K562 (cell line): ENCODE results near the gene MARCHF3. TPM values are rescaled to one million over a fixed set of nuclear protein-coding genes. Genes with fewer than 3 reads are reported as not detected.
A peak's percentile ranks its signal among the peaks of the same experiment; 100 is the strongest.

Source experiments
- ATAC-seq: fragments of 200-7000 bp; cut with Tn5 transposase; 3 replicates; pipeline ENCODE4 v1.9.1; 2020; ENCODE audit warnings: moderate library complexity
- BruUV-seq: library from RNA; stranded (reverse); fragments of 400-500 nt; replicated peaks from 2 replicates; lab custom pipeline; 2021; lab: Mats Ljungman, UMichigan
- CTCF ChIA-PET: fragments of 300-600 bp; formaldehyde crosslinking; extraction: SDS; loops from one replicate; lab custom pipeline; 2021; ENCODE audit warnings: low intra/inter-chr PET ratio; lab: Yijun Ruan, JAX
- POLR2A ChIA-PET: fragments of 300-600, 350-650 bp; sonication (Branson Sonifier 250); formaldehyde crosslinking; extraction: SDS; loops from one replicate; lab custom pipeline; 2021; ENCODE audit warnings: antibody characterized with exemption, inconsistent platforms; lab: Yijun Ruan, JAX
- DNase-seq, 4 experiments: peaks; one replicate each; pipeline versions ENCODE4 v3.0.0 to v3.0.0-alpha.2; 2011 to 2018; ENCODE audit warnings: low spot score in 3 of 4, mixed read lengths in 3 of 4; ENCODE audit errors: extremely low read depth in 1 of 4
- FAIRE-seq: peaks from 2 replicates; lab custom pipeline; 2011; peaks lifted over from hg19 to GRCh38; lab: Jason Lieb, UNC
- H2AFZ ChIP-seq: 2 replicates; pipeline ENCODE4 v1.6.0; 2011; ENCODE audit warnings: low read depth, low read length, control low read depth, inconsistent platforms
- H3K27ac ChIP-seq: fragments of 200-600 bp; 3 replicates; pipeline ENCODE4 v1.8.0; 2011; ENCODE audit warnings: low read depth, mild to moderate bottlenecking, control low read depth, inconsistent platforms, low read length, moderate library complexity, mixed read lengths; ENCODE audit errors: extremely low read depth
- H3K27me3 ChIP-seq, 2 experiments: fragments of 300-600 bp in 1 of 2; 2 replicates in 1 of 2; 3 replicates in 1 of 2; pipeline versions ENCODE4 v1.6.0 to v1.8.0; 2011; ENCODE audit warnings: inconsistent platforms in 2 of 2, low read length in 2 of 2, mild to moderate bottlenecking in 1 of 2, mixed read lengths in 1 of 2, moderate library complexity in 1 of 2; ENCODE audit not compliant: control insufficient read depth in 2 of 2, insufficient read depth in 2 of 2
- H3K36me3 ChIP-seq: fragments of 300-600 bp; 3 replicates; pipeline ENCODE4 v1.8.0; 2011; ENCODE audit warnings: mild to moderate bottlenecking, low read length, inconsistent platforms; ENCODE audit not compliant: control insufficient read depth, insufficient read depth
- H3K4me1 ChIP-seq, 2 experiments: fragments of 200-600 bp in 1 of 2; replicated peaks in 1 of 2; 2 replicates in 1 of 2; 3 replicates in 1 of 2; pipeline versions ENCODE4 v1.5.1 to v1.8.0; 2011; ENCODE audit warnings: inconsistent platforms in 2 of 2, low read length in 2 of 2, mild to moderate bottlenecking in 1 of 2, mixed read lengths in 1 of 2, moderate library complexity in 1 of 2; ENCODE audit not compliant: control insufficient read depth in 2 of 2, insufficient read depth in 2 of 2
- H3K4me2 ChIP-seq: 2 replicates; pipeline ENCODE4 v1.6.1; 2011; ENCODE audit warnings: low read length, control low read depth, inconsistent platforms, mixed read lengths; ENCODE audit not compliant: insufficient read depth
- H3K4me3 ChIP-seq: fragments of 200-600 bp; sonication (generic), shearing (Covaris generic); 2 replicates; pipeline ENCODE4 v1.5.1; 2016; ENCODE audit warnings: control low read depth, inconsistent platforms
- H3K79me2 ChIP-seq: fragments of 200-600 bp; 3 replicates; pipeline ENCODE4 v1.8.0; 2011; ENCODE audit warnings: low read length, inconsistent platforms; ENCODE audit not compliant: control insufficient read depth, insufficient read depth
- H3K9ac ChIP-seq, 2 experiments: 2 replicates each; pipeline versions ENCODE4 v1.6.0 to v1.6.1; 2011; ENCODE audit warnings: low read depth in 2 of 2, low read length in 2 of 2, control low read depth in 1 of 2, inconsistent platforms in 1 of 2, mild to moderate bottlenecking in 1 of 2, mixed read lengths in 1 of 2; ENCODE audit not compliant: insufficient read depth in 1 of 2
- H3K9me1 ChIP-seq: one replicate; pipeline ENCODE4 v1.6.0; 2011; ENCODE audit warnings: inconsistent platforms, mild to moderate bottlenecking, low read length, moderate library complexity; ENCODE audit not compliant: control insufficient read depth, insufficient read depth
- H3K9me3 ChIP-seq: replicated peaks from 2 replicates; pipeline ENCODE4 v1.5.1; 2011; ENCODE audit warnings: low read depth, low read length, inconsistent platforms; ENCODE audit not compliant: control insufficient read depth, insufficient read depth
- H4K20me1 ChIP-seq: replicated peaks from 2 replicates; pipeline ENCODE4 v1.6.1; 2011; ENCODE audit warnings: low read length, inconsistent platforms, mixed read lengths; ENCODE audit not compliant: control insufficient read depth, insufficient read depth
- C11orf30 ChIP-seq: fragments of 450-650 bp; IDR thresholded peaks from 2 replicates; pipeline ENCODE4 v1.6.1; 2016; ENCODE audit warnings: low read depth, mild to moderate bottlenecking
- FOXM1 ChIP-seq, 2 experiments: fragments of 450-650 bp in 1 of 2; sonication (generic) in 1 of 2; formaldehyde crosslinking in 1 of 2; IDR thresholded peaks; 2 replicates each; pipeline versions ENCODE4 v1.6.1 to v1.9.0; 2017 to 2022; ENCODE audit warnings: low read depth in 2 of 2, mild to moderate bottlenecking in 2 of 2, missing genetic modification reagents in 1 of 2, moderate library complexity in 1 of 2
- ID3 ChIP-seq, 2 experiments: fragments of 250-450 bp in 1 of 2; fragments of 450-650 bp in 1 of 2; sonication (Bioruptor Pico) in 1 of 2; IDR thresholded peaks; 2 replicates each; pipeline versions ENCODE4 v1.6.1 to v1.8.0; 2016 to 2021; ENCODE audit warnings: mild to moderate bottlenecking in 2 of 2, moderate library complexity in 2 of 2, missing compliant biosample characterization in 1 of 2, missing genetic modification characterization in 1 of 2
- IRF9 ChIP-seq: fragments of 450-650 bp; IDR thresholded peaks from 2 replicates; pipeline ENCODE4 v1.6.1; 2016; ENCODE audit warnings: missing biosample characterization, missing genetic modification characterization
- JUND ChIP-seq, 2 experiments: IDR thresholded peaks; 2 replicates in 1 of 2; 3 replicates in 1 of 2; pipeline ENCODE4 v1.6.1; 2011; ENCODE audit warnings: borderline replicate concordance in 2 of 2, low read depth in 2 of 2, low read length in 2 of 2, improper control_type of control experiment in 1 of 2, missing biosample characterization in 1 of 2, missing genetic modification characterization in 1 of 2, missing genetic modification reagents in 1 of 2
- MBD2 ChIP-seq: sonication (generic); IDR thresholded peaks from 2 replicates; pipeline ENCODE4 v1.6.1; 2016; ENCODE audit warnings: low read depth, borderline replicate concordance
- NR2C2 ChIP-seq, 2 experiments: fragments of 200-800 bp in 1 of 2; sonication (Bioruptor generic) in 1 of 2; sonication (generic) in 1 of 2; formaldehyde crosslinking in 1 of 2; IDR thresholded peaks; 2 replicates each; pipeline versions ENCODE4 v1.6.1 to v1.8.0; 2016 to 2022; ENCODE audit warnings: mild to moderate bottlenecking in 1 of 2, missing compliant biosample characterization in 1 of 2, missing genetic modification characterization in 1 of 2, missing genetic modification reagents in 1 of 2
- SRF ChIP-seq, 2 experiments: fragments of 250-450, 450-650 bp in 1 of 2; sonication (Bioruptor Pico) in 1 of 2; sonication (generic) in 1 of 2; formaldehyde crosslinking; IDR thresholded peaks; 2 replicates each; pipeline versions ENCODE4 v1.5.0 to v1.5.1; 2020 to 2022; ENCODE audit warnings: mild to moderate bottlenecking in 1 of 2, missing genetic modification reagents in 1 of 2
- TAL1 ChIP-seq: fragments of 450-650 bp; IDR thresholded peaks from 2 replicates; pipeline ENCODE4 v1.6.1; 2016; ENCODE audit warnings: mild to moderate bottlenecking
- ZC3H4 ChIP-seq: sonication (generic); formaldehyde crosslinking; IDR thresholded peaks from 2 replicates; pipeline ENCODE4 v1.9.0; 2021; ENCODE audit warnings: missing genetic modification reagents, borderline replicate concordance
- ZNF316 ChIP-seq: fragments of 450-650 bp; IDR thresholded peaks from 2 replicates; pipeline ENCODE4 v1.6.1; 2016
- WGBS: fragments of 100-300 bp; shearing (Covaris generic); methylation state at CpG from one replicate; pipeline ENCODE4 v1.1.6; 2016; ENCODE audit warnings: low coverage, mixed read lengths; ENCODE audit not compliant: insufficient coverage; ENCODE audit errors: missing lambda C conversion rate; 5-methylcytosine and 5-hydroxymethylcytosine counted together
- in situ Hi-C: fragments of 300-500 bp; cut with MboI; formaldehyde crosslinking; loops from 4 replicates; pipeline ENCODE4 v1.15.0; 2018; ENCODE audit warnings: inconsistent platforms, mixed read lengths
- intact Hi-C: fragments of 100-400 bp; cut with micrococcal nuclease; formaldehyde crosslinking; loops from 2 replicates; pipeline ENCODE4 v1.14.2; 2022
- polyA plus RNA-seq, 8 experiments: library from polyadenylated mRNA; depleted of rRNA in 4 of 8; stranded (reverse) in 5 of 8; unstranded in 3 of 8; fragments of >200 nt; fragmentation: Nextera tagmentation in 2 of 8; fragmentation: Illumina TruSeq in 1 of 8; extraction: Ambion mirVana in 2 of 8; extraction: Trizol in 1 of 8; gene quantifications; 2 replicates each; pipeline versions ENCODE4 v1.2.1 to v1.2.3, GENCODE V29; 2011 to 2014; ENCODE audit warnings: inconsistent platforms in 1 of 8, missing spikeins in 1 of 8
- total RNA-seq, 7 experiments: library from RNA; depleted of rRNA in 6 of 7; stranded (reverse); fragments of >200 nt in 6 of 7; fragmentation: Illumina TruSeq in 2 of 7; extraction: Trizol in 2 of 7; gene quantifications; 2 replicates each; pipeline versions ENCODE4 v1.2.1 to v1.2.3, GENCODE V29; 2011 to 2021; ENCODE audit warnings: low replicate concordance in 1 of 7

Gene MARCHF3
- total and polyA plus RNA-seq, 9 of the 15 experiments (the other 6 are each of a cell fraction or from before 2014, with no cell fraction given): 5.6 to 37.4 (median 16.5) TPM

GRCh38 chr5:127007522-127007921, 22.8 kb downstream of the MARCHF3 start:
- POLR2A ChIA-PET: interaction anchor here (0.6 to 1.5 kb wide), 4 partner anchors 9 to 31 kb away, joined by 3 to 4 read pairs (median 3); no protein-coding TSS in a partner anchor
- Histone ChIP-seq H3K27ac (no peak overlapping the region), H3K4me2 (no peak overlapping the region; the same call in 1 of the 2 replicates), H3K4me1 (peaks cover 0 to 19% of the 10 kb centered on the region in 2 experiments; a peak in 3 of 5 replicates), H3K9ac (no peak overlapping the region), H3K9me1 (no peaks in the 10 kb centered on the region), H3K4me3 (no peak overlapping the region), H2AFZ (no peak overlapping the region), H3K27me3 (no peaks in the 10 kb centered on the region), H3K79me2 (peaks cover 86% of the 10 kb centered on the region), H3K36me3 (peaks cover 2% of the 10 kb centered on the region; the same call in 1 of the 3 replicates), H4K20me1 (no peaks in the 10 kb centered on the region; the same call in 1 of the 2 replicates), H3K9me3 (no peaks in the 10 kb centered on the region)
- 10% methylated on average over 1 of the region's 1 CpG for WGBS
- intact Hi-C loops (no loop called here), in situ Hi-C loops (no loop called here)
- CTCF ChIA-PET: no interaction called here
- no peak for TF ChIP-seq IRF9 (tag)
- TF ChIP-seq C11orf30: peak; percentile 73; the same call in 1 of the 2 replicates
- TF ChIP-seq TAL1: no peak
- TF ChIP-seq ZNF316: peak; percentile 71
- TF ChIP-seq SRF (CRISPR knock-in tag; IDR thresholded peaks at IDR 0.05): no peak
- no peak for TF ChIP-seq MBD2
- no peak for TF ChIP-seq FOXM1 (IDR thresholded peaks at IDR 0.05; ENCODE audit: low read depth)
- no peak for TF ChIP-seq FOXM1 (CRISPR knock-in tag; IDR thresholded peaks at IDR 0.05; ENCODE audit: low read depth)
- TF ChIP-seq ID3 (CRISPR knock-in tag; IDR thresholded peaks at IDR 0.05): no peak
- no peak for TF ChIP-seq ID3 (tag; IDR thresholded peaks at IDR 0.05)
- no peak for TF ChIP-seq JUND (IDR thresholded peaks at IDR 0.05; ENCODE audit: borderline replicate concordance, low read depth, low read length)
- no peak for TF ChIP-seq JUND (tag; IDR thresholded peaks at IDR 0.05; ENCODE audit: borderline replicate concordance, low read depth, low read length)
- no peak for TF ChIP-seq NR2C2 (CRISPR knock-in tag; IDR thresholded peaks at IDR 0.05)
- TF ChIP-seq NR2C2 (tag; IDR thresholded peaks at IDR 0.05): no peak
- TF ChIP-seq ZC3H4 (CRISPR knock-in tag): no peak
- BruUV-seq: no TSS peak
- FAIRE-seq (no peak), DNase-seq (no peak), ATAC-seq (no peak)
